ENCODE measurements around the gene USP48.

Gene USP48

GRCh38 chr1:21763694-21764419 lies 19.1 kb downstream of the USP48 start:
- H3K4me3 ChIP-seq (ENCODE audit: low read depth, low read length): no peak overlapping the region
- TF ChIP-seq, protein P1, sequence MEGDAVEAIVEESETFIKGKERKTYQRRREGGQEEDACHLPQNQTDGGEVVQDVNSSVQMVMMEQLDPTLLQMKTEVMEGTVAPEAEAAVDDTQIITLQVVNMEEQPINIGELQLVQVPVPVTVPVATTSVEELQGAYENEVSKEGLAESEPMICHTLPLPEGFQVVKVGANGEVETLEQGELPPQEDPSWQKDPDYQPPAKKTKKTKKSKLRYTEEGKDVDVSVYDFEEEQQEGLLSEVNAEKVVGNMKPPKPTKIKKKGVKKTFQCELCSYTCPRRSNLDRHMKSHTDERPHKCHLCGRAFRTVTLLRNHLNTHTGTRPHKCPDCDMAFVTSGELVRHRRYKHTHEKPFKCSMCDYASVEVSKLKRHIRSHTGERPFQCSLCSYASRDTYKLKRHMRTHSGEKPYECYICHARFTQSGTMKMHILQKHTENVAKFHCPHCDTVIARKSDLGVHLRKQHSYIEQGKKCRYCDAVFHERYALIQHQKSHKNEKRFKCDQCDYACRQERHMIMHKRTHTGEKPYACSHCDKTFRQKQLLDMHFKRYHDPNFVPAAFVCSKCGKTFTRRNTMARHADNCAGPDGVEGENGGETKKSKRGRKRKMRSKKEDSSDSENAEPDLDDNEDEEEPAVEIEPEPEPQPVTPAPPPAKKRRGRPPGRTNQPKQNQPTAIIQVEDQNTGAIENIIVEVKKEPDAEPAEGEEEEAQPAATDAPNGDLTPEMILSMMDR (IDR thresholded peaks at IDR 0.05; ENCODE audit: control insufficient read depth, extremely low read depth, insufficient read depth): no peak
- no peak for DNase-seq (ENCODE audit: low read depth)

- H3K4me3 ChIP-seq (ENCODE audit: low read depth, low read length): no peak overlapping the region
- no peak for DNase-seq (ENCODE audit: low read depth)
- TF ChIP-seq, protein P1 (IDR thresholded peaks at IDR 0.05; ENCODE audit: control insufficient read depth, extremely low read depth, insufficient read depth): no peak
These were observed 19.7 kb downstream of the USP48 start for GRCh38 chr1:21763236-21763635.

DNA sequence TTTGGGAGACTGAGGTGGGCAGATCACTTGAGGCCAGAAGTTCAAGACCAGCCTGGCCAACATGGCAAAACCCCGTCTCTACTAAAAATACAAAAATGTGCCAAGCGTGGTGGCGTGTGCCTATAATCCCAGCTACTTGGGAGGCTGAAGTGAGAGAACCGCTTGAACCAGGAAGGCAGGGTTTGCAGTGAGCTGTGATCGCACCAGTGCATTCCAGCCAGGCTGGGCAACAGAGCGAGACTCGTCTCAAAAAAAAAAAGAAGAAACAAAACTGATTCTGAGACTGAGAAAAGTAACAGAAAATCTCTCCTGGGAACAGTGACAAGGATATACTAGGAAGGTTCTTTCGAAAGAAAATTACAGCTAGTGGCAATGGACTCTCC lies 20.9 kb downstream of the USP48 start:
- no peak overlapping the region for H3K4me3 ChIP-seq (ENCODE audit: low read depth, low read length)
- no peak for DNase-seq (ENCODE audit: low read depth)
- TF ChIP-seq, protein P1 (IDR thresholded peaks at IDR 0.05; ENCODE audit: control insufficient read depth, extremely low read depth, insufficient read depth): no peak

- DNase-seq (ENCODE audit: low read depth): peak; percentile 76
- no peak overlapping the region for H3K4me3 ChIP-seq (ENCODE audit: low read depth, low read length)
- TF ChIP-seq, protein P1 (IDR thresholded peaks at IDR 0.05; ENCODE audit: control insufficient read depth, extremely low read depth, insufficient read depth): no peak
These were observed 21.9 kb downstream of the USP48 start for GRCh38 chr1:21761052-21761451.

- TF ChIP-seq, protein P1 (IDR thresholded peaks at IDR 0.05; ENCODE audit: control insufficient read depth, extremely low read depth, insufficient read depth): no peak
- no peak for DNase-seq (ENCODE audit: low read depth)
- H3K4me3 ChIP-seq (ENCODE audit: low read depth, low read length): no peak overlapping the region
These were observed 23.1 kb downstream of the USP48 start for GRCh38 chr1:21759818-21760217.

DNA sequence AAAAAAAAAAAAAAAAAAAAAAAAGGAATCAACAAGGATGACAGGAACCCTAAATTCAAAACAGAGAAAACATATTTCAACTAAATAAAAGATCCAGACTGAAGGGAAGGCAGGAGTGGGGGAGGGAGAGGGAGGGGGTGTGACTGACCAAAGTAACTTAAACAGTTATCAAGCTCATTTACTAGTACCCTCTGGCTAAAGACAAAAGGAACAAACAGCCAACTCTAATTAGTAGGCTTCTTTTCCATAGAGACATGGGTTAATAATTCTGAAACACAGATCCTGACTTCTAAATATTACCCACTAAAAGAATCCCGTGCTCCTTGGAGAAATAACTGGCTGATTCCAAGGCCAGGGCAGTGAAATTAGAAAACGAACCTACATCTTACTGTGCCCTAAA lies 23.8 kb downstream of the USP48 start:
- DNase-seq (ENCODE audit: low read depth): no peak
- TF ChIP-seq, protein P1 (IDR thresholded peaks at IDR 0.05; ENCODE audit: control insufficient read depth, extremely low read depth, insufficient read depth): no peak
- H3K4me3 ChIP-seq (ENCODE audit: low read depth, low read length): no peak overlapping the region

- TF ChIP-seq, protein P1 (IDR thresholded peaks at IDR 0.05; ENCODE audit: control insufficient read depth, extremely low read depth, insufficient read depth): no peak
- DNase-seq (ENCODE audit: low read depth): no peak
- H3K4me3 ChIP-seq (ENCODE audit: low read depth, low read length): no peak overlapping the region
These were observed 24.3 kb downstream of the USP48 start for GRCh38 chr1:21758614-21759013.
